Bronchial epithelial cell (primary cell): ENCODE results near the gene FNDC3A. TPM values are rescaled to one million over a fixed set of nuclear protein-coding genes. Genes with fewer than 3 reads are reported as not detected.
"Not testable (repeated sequence)": the region's sequence is repeated elsewhere in the genome, so short reads cannot be mapped to it uniquely, and the experiment has no call there.

ENCODE experiments used
- DNase-seq: peaks from one replicate; pipeline ENCODE4 v3.0.0-alpha.2; 2010; ENCODE audit warnings: low read depth
- FAIRE-seq: peaks from 2 replicates; lab custom pipeline; 2011; peaks lifted over from hg19 to GRCh38; lab: Jason Lieb, UNC
- H3K27me3 ChIP-seq: 2 replicates; pipeline ENCODE4 v1.5.1; 2011; ENCODE audit warnings: low read length; ENCODE audit not compliant: control insufficient read depth, insufficient read depth
- H3K36me3 ChIP-seq: 2 replicates; pipeline ENCODE4 v1.5.1; 2011; ENCODE audit warnings: low read length; ENCODE audit not compliant: control insufficient read depth, insufficient read depth
- H3K4me3 ChIP-seq: 2 replicates; pipeline ENCODE4 v1.5.1; 2011; ENCODE audit warnings: mild to moderate bottlenecking, low read depth, low read length, control low read depth
- CTCF ChIP-seq: IDR thresholded peaks from 2 replicates; pipeline ENCODE4 v1.5.1; 2011; ENCODE audit warnings: mild to moderate bottlenecking, moderate library complexity, low read length, control low read depth, inconsistent platforms; ENCODE audit not compliant: insufficient read depth, severe bottlenecking
- total RNA-seq: library from RNA; depleted of rRNA; stranded (reverse); fragments of >200 nt; gene quantifications from 2 replicates; pipeline ENCODE4 v1.2.1, GENCODE V29; 2014

The FNDC3A gene
- total RNA-seq, 1 donor from 2014 or later = 24.0 TPM

- FAIRE-seq (no peak), DNase-seq (no peak)
- no peak for TF ChIP-seq CTCF
- H3K36me3 ChIP-seq = no peaks in the 10 kb centered on the region
- no peak overlapping the region for H3K4me3 ChIP-seq
- no peaks in the 10 kb centered on the region for H3K27me3 ChIP-seq
Measured at GRCh38 chr13:49063011-49063410, 87.3 kb downstream of the FNDC3A start.

- TF ChIP-seq CTCF = no peak
- FAIRE-seq (no peak), DNase-seq (peak; percentile 79)
- Histone ChIP-seq H3K36me3 (no peaks in the 10 kb centered on the region), H3K27me3 (no peaks in the 10 kb centered on the region), H3K4me3 (no peak overlapping the region)
Measured at GRCh38 chr13:49063497-49063896, 87.8 kb downstream of the FNDC3A start.

GRCh38 chr13:49064476-49064875 lies 88.8 kb downstream of the FNDC3A start:
- H3K36me3 ChIP-seq = no peaks in the 10 kb centered on the region
- DNase-seq = no peak
- no peak for FAIRE-seq

GRCh38 chr13:49066856-49067255 lies 91.1 kb downstream of the FNDC3A start:
- FAIRE-seq (no peak), DNase-seq (no peak)
- Histone ChIP-seq H3K4me3 (no peak overlapping the region), H3K36me3 (no peaks in the 10 kb centered on the region), H3K27me3 (no peaks in the 10 kb centered on the region)
- TF ChIP-seq CTCF = no peak

More at GRCh38 chr13:49064476-49064875, 88.8 kb downstream of the FNDC3A start:
- no peak for TF ChIP-seq CTCF
- H3K4me3 ChIP-seq = no peak overlapping the region
- H3K27me3 ChIP-seq = no peaks in the 10 kb centered on the region

GRCh38 chr13:49068498-49068897 lies 92.8 kb downstream of the FNDC3A start:
- DNase-seq, FAIRE-seq, H3K27me3 ChIP-seq, H3K4me3 ChIP-seq, H3K36me3 ChIP-seq: not testable (repeated sequence)

- not testable (repeated sequence) for DNase-seq, H3K4me3 ChIP-seq, FAIRE-seq, H3K27me3 ChIP-seq, H3K36me3 ChIP-seq
Measured at GRCh38 chr13:49070021-49070420, 94.3 kb downstream of the FNDC3A start.

GRCh38 chr13:49071341-49071937 lies 95.7 kb downstream of the FNDC3A start:
- DNase-seq (no peak), FAIRE-seq (no peak)
- no peak for TF ChIP-seq CTCF
- Histone ChIP-seq H3K4me3 (no peak overlapping the region), H3K27me3 (no peaks in the 10 kb centered on the region), H3K36me3 (no peaks in the 10 kb centered on the region)
